ENCODE results near the gene LRRIQ3. TPM values are rescaled to one million over a fixed set of nuclear protein-coding genes. Genes with fewer than 3 reads are reported as not detected.

The LRRIQ3 gene
- total and polyA plus RNA-seq, 4 donors, result 0.65 to 2.0 (median 1.2) TPM

DNA sequence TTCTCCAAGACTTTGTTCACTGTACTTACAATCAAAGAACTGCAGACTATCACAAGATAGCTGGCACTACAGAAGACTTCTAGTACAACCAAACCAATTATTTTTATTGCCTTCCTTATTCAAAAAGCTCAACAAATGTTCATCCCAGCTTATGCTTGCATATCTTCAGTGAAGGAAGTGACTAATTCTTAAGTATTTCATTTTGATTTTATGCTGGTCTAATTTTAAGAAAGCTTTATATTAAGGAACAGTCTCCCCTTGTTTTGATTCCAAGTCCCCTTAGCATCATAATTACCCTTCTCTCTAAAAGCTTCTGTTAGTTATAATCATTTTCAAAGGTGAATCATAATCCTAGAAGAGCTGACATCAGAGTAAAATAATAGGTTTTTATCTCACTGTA, 132.9 kb downstream of the LRRIQ3 start:
- no peak for ATAC-seq (ENCODE audit: insufficient read depth, low FRiP score)
- TF ChIP-seq, protein P1, sequence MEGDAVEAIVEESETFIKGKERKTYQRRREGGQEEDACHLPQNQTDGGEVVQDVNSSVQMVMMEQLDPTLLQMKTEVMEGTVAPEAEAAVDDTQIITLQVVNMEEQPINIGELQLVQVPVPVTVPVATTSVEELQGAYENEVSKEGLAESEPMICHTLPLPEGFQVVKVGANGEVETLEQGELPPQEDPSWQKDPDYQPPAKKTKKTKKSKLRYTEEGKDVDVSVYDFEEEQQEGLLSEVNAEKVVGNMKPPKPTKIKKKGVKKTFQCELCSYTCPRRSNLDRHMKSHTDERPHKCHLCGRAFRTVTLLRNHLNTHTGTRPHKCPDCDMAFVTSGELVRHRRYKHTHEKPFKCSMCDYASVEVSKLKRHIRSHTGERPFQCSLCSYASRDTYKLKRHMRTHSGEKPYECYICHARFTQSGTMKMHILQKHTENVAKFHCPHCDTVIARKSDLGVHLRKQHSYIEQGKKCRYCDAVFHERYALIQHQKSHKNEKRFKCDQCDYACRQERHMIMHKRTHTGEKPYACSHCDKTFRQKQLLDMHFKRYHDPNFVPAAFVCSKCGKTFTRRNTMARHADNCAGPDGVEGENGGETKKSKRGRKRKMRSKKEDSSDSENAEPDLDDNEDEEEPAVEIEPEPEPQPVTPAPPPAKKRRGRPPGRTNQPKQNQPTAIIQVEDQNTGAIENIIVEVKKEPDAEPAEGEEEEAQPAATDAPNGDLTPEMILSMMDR (IDR thresholded peaks at IDR 0.05; ENCODE audit: control extremely low read depth, extremely low read depth), result no peak
- Histone ChIP-seq H3K27me3 (ENCODE audit: control insufficient read depth in 3 of 3, insufficient read depth in 3 of 3, low read length in 2 of 3) (no peaks in the 10 kb centered on the region), H3K4me1 (ENCODE audit: control insufficient read depth in 5 of 5, insufficient read depth in 5 of 5, low read length in 5 of 5) (no peaks in the 10 kb centered on the region), H3K9ac (ENCODE audit: insufficient read depth in 1 of 2, low read length in 2 of 2) (no peak overlapping the region), H3K27ac (ENCODE audit: low read depth in 1 of 2, low read length in 1 of 2) (no peak overlapping the region), H3K36me3 (ENCODE audit: control insufficient read depth in 4 of 4, insufficient read depth in 4 of 4, low read length in 4 of 4) (no peaks in the 10 kb centered on the region), H3K4me3 (no peak overlapping the region), H3K9me3 (ENCODE audit: control insufficient read depth in 4 of 4, insufficient read depth in 3 of 4, low read length in 3 of 4) (peaks cover 0 to 3% (median 0%) of the 10 kb centered on the region in 4 donors)
- no peak for DNase-seq

DNA sequence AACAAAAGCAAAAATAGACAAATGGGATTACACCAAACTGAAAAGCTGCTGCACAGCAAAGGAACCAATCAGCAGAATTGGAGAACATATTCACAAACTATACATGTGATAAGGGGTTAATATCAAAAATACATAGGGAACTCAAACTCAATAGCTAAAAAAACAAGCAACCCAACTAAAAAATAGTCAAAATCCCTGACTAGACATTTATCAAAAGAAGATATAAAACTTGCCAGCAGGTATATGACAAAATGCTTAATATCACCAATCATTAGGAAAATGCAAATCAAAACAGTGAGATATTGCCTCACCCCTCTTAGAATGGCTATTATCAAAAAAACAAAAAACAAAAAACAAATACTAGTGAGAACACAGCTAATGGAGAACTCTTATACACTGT, 140.3 kb downstream of the LRRIQ3 start:
- Histone ChIP-seq H3K9ac (ENCODE audit: insufficient read depth in 1 of 2, low read length in 2 of 2) (no peak overlapping the region), H3K27ac (ENCODE audit: low read depth in 1 of 2, low read length in 1 of 2) (no peak overlapping the region), H3K4me3 (no peak overlapping the region), H3K27me3 (ENCODE audit: control insufficient read depth in 3 of 3, insufficient read depth in 3 of 3, low read length in 2 of 3) (no peaks in the 10 kb centered on the region), H3K4me1 (ENCODE audit: control insufficient read depth in 5 of 5, insufficient read depth in 5 of 5, low read length in 5 of 5) (no peaks in the 10 kb centered on the region), H3K9me3 (ENCODE audit: control insufficient read depth in 4 of 4, insufficient read depth in 3 of 4, low read length in 3 of 4) (peaks cover 0 to 3% (median 0%) of the 10 kb centered on the region in 4 donors), H3K36me3 (ENCODE audit: control insufficient read depth in 4 of 4, insufficient read depth in 4 of 4, low read length in 4 of 4) (no peaks in the 10 kb centered on the region)
- TF ChIP-seq, protein P1 (IDR thresholded peaks at IDR 0.05; ENCODE audit: control extremely low read depth, extremely low read depth), result no peak
- DNase-seq, result no peak
- no peak for ATAC-seq (ENCODE audit: insufficient read depth, low FRiP score)

DNA sequence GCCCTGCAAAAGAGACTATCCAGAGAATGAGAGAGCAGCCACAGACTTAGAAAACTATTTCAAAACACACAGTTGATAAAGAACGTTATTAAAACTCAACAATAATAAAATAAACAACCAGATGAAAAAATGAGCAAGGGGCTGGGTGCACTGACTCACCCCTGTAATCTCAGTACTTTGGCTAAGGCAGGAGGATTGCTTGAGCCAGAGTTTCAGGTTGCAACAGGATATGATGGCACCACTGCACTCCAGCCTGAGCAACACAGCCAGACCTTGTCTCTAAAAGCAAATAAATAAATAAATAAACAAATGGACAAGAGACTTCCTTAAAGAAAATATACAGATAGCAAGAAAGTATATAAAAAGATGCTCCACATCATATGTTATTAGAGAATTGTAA, 144.6 kb downstream of the LRRIQ3 start:
- Histone ChIP-seq H3K4me3 (no peak overlapping the region), H3K27ac (ENCODE audit: low read depth in 1 of 2, low read length in 1 of 2) (no peak overlapping the region), H3K4me1 (ENCODE audit: control insufficient read depth in 5 of 5, insufficient read depth in 5 of 5, low read length in 5 of 5) (no peaks in the 10 kb centered on the region), H3K36me3 (ENCODE audit: control insufficient read depth in 4 of 4, insufficient read depth in 4 of 4, low read length in 4 of 4) (no peaks in the 10 kb centered on the region), H3K9me3 (ENCODE audit: control insufficient read depth in 4 of 4, insufficient read depth in 3 of 4, low read length in 3 of 4) (no peaks in the 10 kb centered on the region), H3K9ac (ENCODE audit: insufficient read depth in 1 of 2, low read length in 2 of 2) (no peak overlapping the region), H3K27me3 (ENCODE audit: control insufficient read depth in 3 of 3, insufficient read depth in 3 of 3, low read length in 2 of 3) (no peaks in the 10 kb centered on the region)
- TF ChIP-seq, protein P1 (IDR thresholded peaks at IDR 0.05; ENCODE audit: control extremely low read depth, extremely low read depth), result no peak
- ATAC-seq (ENCODE audit: insufficient read depth, low FRiP score) (no peak), DNase-seq (no peak)
- WGBS, 2 donors, result 35 to 56% methylated on average over 1 of the region's 1 CpG

DNA sequence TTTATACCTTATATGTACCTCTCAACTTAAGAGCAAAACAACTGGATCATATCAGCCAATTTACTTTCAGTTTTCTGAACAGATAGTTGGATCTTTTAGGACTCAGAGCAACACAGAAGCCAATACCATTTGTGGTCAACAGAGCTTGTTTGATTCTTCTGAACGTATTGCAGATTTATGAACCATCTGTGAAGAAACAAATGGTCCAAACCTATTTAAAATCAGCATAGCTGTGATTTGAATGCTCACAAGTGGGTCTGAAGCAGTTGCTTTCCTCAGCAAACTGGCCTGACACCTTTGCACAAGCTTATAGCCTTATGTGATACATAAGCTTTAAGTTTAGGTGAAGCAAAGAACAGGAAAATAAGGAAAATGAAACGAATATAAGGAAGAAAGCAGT, 147.6 kb downstream of the LRRIQ3 start:
- TF ChIP-seq, protein P1 (IDR thresholded peaks at IDR 0.05; ENCODE audit: control extremely low read depth, extremely low read depth), result no peak
- no peak overlapping the region for H3K9ac ChIP-seq (ENCODE audit: insufficient read depth in 1 of 2, low read length in 2 of 2)
- no peaks in the 10 kb centered on the region for H3K9me3 ChIP-seq (ENCODE audit: control insufficient read depth in 4 of 4, insufficient read depth in 3 of 4, low read length in 3 of 4)
- no peak overlapping the region for H3K27ac ChIP-seq (ENCODE audit: low read depth in 1 of 2, low read length in 1 of 2)
- DNase-seq, result no peak
- no peak for ATAC-seq (ENCODE audit: insufficient read depth, low FRiP score)
- H3K36me3 ChIP-seq (ENCODE audit: control insufficient read depth in 4 of 4, insufficient read depth in 4 of 4, low read length in 4 of 4), result no peaks in the 10 kb centered on the region
- H3K4me3 ChIP-seq, result no peak overlapping the region
- H3K27me3 ChIP-seq (ENCODE audit: control insufficient read depth in 3 of 3, insufficient read depth in 3 of 3, low read length in 2 of 3), result no peaks in the 10 kb centered on the region
- H3K4me1 ChIP-seq (ENCODE audit: control insufficient read depth in 5 of 5, insufficient read depth in 5 of 5, low read length in 5 of 5), result no peaks in the 10 kb centered on the region
- 54 to 59% methylated on average over 2 of the region's 2 CpGs for WGBS, 2 donors
